HG03558 (cell line): ENCODE data around the gene NUTM1.
"Not testable (repeated sequence)": the region's sequence is repeated elsewhere in the genome, so short reads cannot be mapped to it uniquely, and the experiment has no call there.

Experiments used
- ATAC-seq: cut with Tn5 transposase; IDR thresholded peaks from one replicate; pipeline ENCODE4 v1.9.1; 2021; ENCODE audit warnings: moderate number of reproducible peaks; ENCODE audit not compliant: unreplicated experiment; ENCODE audit errors: extremely low read depth

NUTM1 gene

DNA sequence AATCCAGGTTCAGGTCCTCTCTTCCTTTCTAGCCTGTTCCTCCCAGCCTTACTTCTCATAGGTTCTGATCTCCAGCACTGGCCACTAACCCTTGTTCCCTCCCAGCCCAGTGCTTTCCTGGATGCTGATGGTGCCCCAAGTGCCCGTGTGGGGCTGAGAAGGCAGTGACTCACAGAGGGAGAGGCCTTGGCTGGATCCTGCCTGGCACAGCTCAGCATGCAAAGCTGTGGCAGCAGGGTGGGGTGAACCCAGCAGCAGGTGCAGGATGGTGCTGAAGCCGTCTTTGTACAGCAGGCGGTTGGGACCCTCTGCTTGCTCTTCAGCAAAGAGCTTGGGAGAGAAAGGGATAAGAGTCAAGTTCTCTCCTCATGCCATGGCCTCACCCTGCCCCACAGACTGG is 16.3 kb downstream of the NUTM1 start:
- no peak for ATAC-seq

DNA sequence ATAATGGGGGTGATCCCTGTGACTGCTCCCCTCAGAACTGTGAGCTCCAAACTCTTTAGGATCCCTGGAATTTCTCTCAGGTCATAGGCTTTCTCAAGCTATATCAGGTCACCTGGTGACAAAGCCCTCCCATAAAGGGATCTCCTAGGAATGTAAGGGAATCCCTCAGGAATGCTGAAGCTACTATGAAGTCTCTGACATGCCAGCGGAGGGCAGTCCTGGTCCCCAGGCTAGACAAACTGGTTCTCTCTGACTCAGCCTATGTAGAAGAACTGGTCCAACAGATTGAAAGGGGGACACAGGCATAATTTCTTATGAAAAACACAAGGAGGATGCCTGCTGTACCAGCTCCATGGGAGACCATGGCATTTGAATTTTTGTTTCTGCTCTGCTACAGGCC is 17.2 kb downstream of the NUTM1 start:
- ATAC-seq: no peak

DNA sequence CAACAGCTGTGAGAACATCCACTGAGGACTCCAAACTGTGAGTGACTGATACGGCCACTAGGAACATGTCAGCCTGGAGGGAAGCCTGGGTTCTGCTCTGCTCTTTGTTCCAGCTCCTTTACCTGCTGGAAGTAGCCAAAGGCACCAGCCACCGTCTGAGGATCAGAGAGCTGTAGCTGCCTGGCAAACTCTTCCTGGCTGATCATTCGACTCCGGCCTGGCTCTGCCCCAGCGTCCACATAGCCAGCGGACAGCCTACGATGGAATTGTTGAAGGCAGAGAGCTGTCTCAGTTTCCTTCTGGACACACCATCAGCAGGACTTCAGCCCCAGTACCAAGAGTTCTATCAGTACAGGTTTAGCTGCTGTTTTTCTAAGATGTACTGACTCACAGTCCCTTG is 18.2 kb downstream of the NUTM1 start:
- no peak for ATAC-seq

DNA sequence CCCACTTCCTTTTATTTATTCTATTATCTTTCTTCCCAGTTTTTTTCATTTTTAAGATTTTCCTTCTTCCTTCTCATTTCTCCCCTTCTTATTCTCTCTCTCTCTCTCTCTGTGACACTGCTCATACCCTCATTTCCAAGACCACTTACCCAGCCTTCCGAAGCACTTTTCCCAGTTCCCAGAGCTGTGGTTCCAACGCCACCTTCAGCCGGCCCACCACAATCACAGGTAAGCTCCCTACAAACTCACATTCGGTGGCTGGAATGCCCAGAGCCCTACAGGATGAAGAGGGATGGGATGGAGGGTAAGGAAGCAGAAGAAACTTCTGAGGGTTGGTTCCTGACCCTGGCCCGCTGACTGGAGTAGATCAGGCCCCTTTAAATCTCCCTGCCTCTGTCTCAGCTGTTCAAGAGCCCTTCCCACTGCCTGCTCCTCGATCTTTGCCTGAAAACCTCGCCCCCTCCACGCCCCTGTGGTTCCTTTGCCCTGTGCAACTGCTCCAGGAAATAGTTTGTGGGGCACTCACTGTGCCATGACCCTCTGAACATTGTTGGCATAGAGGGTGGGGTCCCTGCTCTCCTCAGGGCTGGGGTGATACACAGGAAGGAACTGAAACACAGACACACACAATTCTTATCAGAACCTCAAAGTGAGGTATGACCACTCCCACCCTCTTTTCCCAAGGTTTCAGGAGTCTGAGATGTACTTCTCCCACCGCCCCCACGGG is 19.1 kb downstream of the NUTM1 start:
- ATAC-seq: no peak

DNA sequence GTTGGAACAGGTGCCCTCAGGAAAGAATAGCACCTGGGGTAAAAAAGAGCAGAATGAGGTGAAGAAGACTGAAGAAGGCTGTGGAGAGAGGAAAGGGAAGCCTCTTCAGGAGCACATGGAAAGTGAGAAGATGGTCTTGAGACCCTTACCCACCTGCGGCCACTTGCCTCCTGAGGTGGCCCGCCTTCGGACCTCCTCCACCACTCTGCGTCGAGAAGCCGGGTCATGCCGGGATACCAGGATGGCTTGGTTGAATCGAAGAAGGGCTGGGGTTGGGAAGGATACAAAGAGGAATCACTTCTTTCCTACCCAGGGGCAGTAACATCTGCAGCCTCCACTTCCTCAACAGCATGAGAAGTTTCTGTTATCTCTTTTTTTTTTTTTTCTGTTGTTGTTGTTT is 20.9 kb downstream of the NUTM1 start:
- no peak for ATAC-seq

DNA sequence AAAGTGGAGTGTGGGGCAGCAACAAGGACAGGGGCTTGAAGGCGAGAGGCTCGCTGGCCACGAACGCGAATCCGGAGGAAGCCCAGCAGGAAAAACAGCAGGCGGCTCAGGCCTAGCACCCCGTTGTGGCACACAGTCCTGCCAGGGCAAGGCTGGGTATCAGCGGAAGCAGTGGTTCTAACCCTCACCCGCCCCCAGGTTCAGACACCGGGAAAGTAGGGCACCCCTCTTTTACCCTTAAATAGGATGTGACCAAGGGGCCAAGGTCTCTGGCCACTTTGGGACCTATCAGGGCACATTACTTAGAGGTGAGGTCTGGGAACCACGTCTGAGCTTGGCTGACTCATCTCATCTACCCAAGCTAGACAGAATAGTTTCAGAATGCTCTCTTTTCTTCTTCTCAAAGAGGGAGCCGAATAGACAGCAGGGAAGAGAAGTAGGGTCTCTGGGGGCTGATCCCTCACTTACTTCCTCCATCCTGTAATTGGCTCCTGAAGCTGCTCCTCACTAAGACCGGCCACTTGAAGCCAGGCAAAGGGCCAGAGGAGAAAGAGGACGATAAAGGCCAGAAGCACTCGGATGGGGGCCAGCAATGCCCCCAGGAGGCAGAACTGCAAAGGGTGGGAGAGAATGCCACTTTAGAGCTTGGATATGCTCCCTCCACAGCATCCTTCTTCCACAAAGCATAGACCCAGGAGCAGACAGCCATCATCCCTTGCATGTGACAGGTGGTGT is 22.1 kb downstream of the NUTM1 start:
- no peak for ATAC-seq

DNA sequence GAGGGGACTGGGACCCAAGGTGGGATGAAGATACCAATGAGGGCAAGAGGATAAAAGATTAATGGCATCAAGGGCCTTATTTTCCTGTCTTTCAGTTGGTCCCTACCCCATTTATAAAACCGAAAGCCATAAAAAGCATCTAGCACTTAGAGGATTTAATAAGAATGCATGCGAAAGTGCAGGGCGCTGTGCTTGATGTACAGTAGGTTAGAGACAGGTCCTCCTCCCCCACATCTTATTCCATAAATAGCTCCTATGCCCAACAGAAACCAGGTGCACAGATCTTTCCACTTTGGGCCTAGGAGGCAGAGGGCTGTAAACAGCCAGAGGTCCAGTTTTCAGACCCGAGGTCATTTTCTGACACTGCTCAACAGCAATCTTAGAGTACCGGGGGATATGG is 22.7 kb downstream of the NUTM1 start:
- no peak for ATAC-seq

DNA sequence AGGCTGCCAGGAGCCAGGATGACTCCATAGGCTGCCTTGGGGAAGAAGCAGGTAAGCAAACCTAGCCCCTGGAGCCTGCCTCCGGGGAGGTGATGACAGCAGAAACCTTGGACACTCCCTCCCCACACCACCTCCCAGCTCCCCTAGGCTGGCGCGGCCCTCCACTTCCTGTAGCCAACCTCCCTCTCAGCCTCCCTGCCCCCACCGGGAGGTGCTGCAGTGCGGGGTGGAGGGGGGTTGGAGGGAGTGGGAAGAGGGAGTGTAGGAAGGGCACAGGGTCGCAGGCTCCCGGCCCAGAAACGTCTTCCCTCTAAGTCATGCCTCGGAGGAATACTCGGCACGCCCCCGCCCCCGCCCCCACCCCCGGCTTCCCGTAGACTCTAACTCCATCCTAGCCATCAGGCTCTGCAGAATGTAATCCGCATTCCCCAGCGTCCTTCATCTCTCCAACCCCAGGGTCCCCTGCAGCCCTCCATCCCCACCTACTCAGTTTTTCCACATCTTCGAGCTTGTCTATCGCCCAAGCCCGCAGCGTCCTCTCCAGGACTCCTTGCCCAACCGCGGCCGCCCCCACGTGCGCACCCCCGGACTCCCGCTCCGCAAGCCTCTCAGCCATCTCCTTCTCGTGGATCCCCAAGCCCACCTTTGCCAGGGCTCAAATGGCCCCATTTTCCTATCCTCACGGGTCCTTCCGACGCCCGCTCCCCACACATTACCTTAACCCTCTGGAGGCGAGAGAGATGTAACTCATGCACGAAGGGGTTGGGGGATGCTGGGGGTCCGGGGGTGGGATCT is 23.4 kb downstream of the NUTM1 start:
- no peak for ATAC-seq

DNA sequence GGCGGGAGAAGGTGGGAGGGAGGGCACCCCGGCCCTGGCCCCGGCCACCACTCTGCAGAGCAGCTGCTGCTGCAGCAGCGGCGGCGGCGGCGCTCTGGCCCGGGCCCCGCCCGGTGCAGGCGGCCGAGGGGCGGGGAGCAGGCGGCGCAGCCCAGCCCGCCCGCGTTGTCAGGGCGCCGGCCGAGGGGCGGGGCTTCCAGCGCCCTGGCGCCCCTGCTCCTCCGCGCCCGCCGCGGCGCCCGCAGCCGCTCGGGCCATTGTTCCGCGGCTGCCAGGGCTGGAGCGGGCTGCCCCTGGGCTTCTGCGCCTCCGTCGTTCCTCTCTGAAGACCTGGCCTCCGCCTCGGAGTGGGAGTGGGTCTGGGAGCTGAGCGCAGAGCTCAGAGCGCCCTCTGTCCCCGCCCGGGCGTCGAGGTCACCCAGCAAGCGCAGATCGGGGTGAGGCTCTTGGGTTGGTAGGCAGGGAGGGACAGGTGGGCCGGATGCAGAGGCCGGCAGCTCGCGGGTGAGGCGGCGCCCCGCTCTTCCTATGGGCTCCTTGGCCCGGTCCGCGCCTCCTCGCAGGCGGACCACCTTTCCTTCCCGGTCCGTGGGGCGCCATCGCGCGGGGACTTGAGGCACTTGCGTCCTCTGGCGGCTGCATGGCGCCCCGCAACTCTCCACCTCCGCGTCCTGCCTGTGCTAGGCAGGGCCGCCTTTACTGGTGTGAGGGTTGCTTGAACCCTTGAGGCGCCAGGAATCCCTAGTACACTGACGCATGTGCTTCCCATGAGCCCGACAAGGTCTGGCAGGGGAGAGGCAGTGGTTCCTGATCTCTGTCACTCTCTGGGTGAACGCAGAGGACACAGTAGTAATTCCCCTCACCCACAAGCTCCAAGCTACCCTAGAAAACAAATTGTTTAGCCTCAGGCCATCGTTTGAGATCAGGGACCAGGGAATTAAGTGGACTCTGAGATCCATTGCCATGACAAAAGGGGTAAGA is 24.3 kb downstream of the NUTM1 start, which contains the start of gene LPCAT4:
Gene LPCAT4, minus strand, starts transcription at position 96 of the 981 bp plus-strand sequence. CDS start 96 bp downstream, outside the sequence.
- peak; percentile 54 for ATAC-seq

DNA sequence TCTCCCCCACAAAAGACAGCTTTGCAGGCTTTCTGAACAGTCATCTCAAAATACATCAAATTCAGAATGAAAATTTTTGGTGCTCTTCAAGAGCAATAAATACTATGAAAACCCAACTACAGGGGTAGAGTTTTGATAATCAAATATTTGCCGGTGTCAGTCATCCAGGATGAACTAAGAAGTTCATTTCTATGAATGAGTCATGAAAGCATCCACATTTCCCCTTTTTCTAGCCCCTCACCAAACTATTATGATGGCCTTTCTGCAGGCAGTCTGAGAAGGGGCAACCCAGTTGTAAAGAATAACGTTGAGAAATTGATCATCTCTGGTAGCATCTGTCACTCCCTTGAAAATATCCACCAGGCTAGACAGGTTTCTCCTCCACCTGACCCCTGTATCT is 27.0 kb downstream of the NUTM1 start:
- ATAC-seq: no peak

DNA sequence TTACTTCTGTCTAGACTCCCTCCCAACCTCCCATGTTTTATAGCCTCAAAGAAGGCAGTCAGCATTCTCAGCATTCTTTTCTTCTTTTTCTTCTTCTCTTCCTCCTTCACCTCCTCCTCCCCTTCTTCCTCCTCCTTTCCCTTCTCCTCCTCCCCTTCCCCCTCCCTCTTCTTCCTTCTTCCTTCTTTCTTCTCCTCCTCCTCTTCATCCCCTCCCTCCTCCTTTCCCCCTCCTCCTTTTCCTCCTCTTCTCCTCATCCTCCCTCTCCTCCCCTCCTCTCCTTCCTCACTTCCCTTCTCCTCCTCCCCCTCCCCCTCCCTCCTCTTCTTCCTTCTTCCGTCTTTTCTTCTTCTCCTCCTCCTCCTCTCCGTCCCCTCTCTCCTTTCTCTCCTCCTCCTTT is 27.5 kb downstream of the NUTM1 start:
- ATAC-seq: no peak

DNA sequence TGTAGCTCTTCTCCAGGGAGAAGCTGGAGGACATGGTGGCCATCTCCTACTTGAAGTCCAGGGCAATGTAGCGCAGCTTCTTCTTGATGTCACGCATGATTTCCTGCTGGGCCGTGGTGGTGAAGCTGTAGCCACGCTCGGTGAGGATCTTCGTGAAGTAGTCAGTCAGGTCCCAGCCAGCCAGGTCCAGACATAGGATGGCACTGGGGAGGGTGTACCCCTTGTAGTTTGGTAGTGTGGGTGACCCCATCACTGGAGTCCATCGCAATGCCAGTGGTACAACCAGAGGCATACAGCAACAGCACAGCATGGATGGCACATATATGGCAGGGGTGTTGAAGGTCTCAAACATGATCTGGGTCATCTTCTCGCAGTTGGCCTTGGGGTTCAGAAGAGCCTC is 30.8 kb downstream of the NUTM1 start:
- no peak for ATAC-seq

DNA sequence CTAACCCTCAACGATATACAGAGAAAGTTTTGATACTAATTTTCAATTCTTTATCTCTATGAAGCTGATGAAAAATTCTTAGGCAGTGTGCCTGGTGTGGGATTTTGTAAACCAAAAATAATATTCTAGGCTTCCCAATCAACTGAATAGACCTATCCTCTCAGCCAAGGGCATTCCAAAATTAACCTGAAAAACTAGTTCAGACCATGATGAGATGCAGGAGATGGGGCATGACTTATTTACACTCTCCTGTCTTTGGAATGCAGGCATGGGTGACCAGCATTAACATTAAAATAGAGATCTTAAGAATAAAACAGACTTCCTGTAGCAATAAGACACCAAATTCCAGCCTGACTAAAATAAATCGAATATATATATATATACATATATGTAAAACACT is 31.7 kb downstream of the NUTM1 start:
- no peak for ATAC-seq

DNA sequence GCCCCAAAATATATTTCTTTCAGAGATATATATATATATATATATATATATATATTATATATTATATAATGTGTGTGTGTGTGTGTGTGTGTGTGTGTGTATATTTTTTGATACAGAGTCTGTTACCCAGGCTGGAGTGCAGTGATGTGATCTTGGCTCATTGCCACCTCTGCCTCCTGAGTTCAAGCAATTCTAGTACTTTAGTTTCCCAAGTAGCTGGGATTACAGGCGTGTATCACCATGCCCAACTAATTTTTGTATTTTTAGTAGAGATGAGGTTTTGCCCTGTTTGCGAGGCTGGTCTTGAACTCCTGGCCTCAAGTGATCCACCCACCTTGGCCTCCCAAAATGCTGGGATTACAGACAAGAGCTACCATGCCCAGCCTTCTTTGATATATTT is 32.4 kb downstream of the NUTM1 start:
- not testable (repeated sequence) for ATAC-seq

DNA sequence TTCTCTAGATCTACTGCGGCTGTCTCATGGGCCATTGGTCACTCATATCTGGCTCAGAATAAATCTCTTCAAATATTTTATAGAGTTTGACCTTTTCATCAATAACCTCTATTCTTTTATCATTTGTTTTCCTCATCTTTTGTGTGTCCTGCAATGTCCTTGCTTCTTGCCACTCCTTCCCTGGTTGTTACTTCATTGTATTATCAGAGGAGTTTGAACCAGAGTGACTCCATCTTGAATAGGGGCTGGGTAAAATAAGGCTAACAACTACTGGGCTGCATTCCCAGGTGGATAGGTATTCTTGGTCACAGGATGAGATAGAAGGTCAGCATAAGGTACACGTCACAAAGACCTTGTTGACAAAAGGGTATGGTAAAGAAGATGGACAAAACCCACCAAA is 33.7 kb downstream of the NUTM1 start:
- no peak for ATAC-seq

DNA sequence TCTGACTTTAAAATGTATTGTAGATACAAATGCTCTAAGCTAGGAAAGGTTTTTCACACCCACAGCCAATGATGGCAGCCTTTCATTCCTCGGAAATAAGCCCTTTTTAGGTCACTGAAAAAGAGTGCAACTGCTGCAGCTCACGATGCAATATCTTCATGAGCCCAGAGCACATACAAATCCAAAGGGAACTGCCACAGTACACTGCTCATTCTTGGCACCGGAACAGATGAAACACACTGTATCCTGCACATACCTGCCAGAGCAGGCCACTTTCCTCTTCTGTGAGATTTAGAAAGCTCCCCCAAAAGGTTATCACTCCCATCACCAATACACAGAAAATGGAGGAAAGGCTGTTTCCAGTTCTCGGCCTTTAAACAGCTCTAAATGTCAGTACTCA is 37.4 kb downstream of the NUTM1 start:
- ATAC-seq: not testable (repeated sequence)

DNA sequence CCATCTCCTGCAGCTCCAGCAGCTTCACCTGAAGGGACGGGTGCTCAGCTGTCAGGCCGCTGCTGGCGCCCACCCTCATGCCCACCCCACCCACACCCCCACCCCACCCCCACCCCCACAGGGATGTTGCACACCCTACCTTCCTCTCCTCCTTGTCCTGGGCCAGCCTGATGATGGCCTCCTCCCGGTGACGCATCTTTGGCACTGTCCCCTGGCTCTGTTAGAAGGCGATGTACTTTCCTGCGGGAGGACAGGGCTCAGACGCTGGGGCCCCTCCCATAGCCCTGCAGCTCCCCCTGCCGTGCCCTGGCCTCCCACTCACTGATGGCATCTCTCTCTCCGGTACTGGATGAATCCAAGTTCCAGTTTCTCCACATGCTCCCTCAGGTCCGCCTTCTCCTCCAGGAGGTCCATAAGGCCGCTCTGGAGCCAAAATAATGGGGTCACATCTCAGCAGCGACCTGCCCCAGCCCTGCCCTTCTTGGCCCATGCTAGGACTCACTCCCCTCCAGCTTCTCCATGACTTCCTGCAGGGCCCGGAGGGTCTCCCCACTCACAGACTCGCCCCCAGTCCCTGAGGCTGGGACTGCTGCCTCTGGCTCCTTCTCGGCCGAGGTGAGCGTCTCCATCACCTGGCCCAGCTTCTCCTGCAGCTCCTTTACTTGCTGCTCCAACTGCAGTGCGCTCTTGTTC is 38.9 kb downstream of the NUTM1 start:
- ATAC-seq: not testable (repeated sequence)

DNA sequence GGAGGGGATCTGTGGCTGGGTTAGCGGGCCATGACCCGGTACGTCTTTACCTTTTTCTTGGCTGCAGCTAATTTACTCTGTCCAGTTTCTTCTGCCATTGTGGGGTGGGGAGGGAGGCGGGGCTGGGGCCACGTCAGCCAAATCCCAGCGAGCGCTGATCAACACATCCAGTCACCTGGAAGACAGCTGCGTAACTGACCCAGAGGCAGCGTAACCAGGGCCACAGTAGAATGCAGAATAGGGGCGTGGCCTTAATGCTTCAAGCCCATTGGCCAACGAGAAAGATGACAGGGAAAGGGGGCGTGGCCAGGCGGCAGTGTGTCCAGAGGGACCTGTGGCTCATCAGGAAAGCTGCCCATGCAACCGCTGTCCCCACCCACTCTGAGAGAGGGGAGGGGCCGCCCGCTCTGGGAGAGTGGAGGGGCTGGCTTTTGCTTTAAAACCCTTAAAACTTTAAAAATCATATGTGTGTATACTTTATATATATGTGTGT is 46.5 kb downstream of the NUTM1 start:
- ATAC-seq: not testable (repeated sequence)

DNA sequence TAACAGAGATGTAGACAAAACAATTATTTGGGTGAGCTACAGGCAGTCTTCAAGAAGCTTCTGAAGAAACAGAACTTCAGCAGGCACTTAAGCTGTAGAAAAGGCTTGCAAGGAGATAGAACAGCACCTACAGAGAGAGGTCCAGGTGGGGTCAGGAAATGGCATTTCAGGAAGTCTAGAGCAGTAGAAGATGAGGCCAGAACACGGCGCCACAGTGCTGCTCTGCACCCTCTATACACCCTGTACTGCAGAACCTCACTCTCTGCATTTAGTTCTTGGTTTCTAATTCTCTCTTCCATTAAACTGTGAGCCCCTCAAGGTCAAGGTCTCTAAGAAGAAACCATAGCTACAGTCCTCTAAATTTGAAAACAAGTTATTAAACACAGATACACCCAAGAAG is 49.9 kb downstream of the NUTM1 start:
- ATAC-seq: not testable (repeated sequence)
